Testis (tissue), 3 donors: ENCODE measurements around the gene MMP15. TPM values are rescaled to one million over a fixed set of nuclear protein-coding genes. Genes with fewer than 3 reads are reported as not detected.
"Not testable (repeated sequence)": the region's sequence is repeated elsewhere in the genome, so short reads cannot be mapped to it uniquely, and the experiment has no call there.

Source experiments
- DNase-seq: peaks from one replicate; pipeline ENCODE4 v3.0.0-alpha.2; 2019
- H3K27ac ChIP-seq, 2 donors: fragments of 200-600 bp; sonication (generic); one replicate each; pipeline ENCODE4 v1.5.1; 2019
- H3K27me3 ChIP-seq: fragments of 200-600 bp; sonication (generic); one replicate; pipeline ENCODE4 v1.5.1; 2019
- H3K36me3 ChIP-seq: fragments of 200-600 bp; sonication (generic); one replicate; pipeline ENCODE4 v1.5.1; 2017; ENCODE audit warnings: low read depth; ENCODE audit errors: missing control alignments
- H3K4me1 ChIP-seq: fragments of 200-600 bp; sonication (generic); one replicate; pipeline ENCODE4 v1.5.1; 2019
- H3K4me3 ChIP-seq, 2 donors: fragments of 200-600 bp; sonication (generic); one replicate each; pipeline ENCODE4 v1.5.1; 2017 to 2019
- H3K9me3 ChIP-seq: fragments of 200-600 bp; sonication (generic); one replicate; pipeline ENCODE4 v1.5.1; 2017
- POLR2A ChIP-seq: fragments of 450-650 bp; IDR thresholded peaks from one replicate; pipeline ENCODE4 v1.6.1; 2017; ENCODE audit warnings: antibody characterized with exemption, mild to moderate bottlenecking, moderate library complexity
- WGBS, 2 donors: methylation state at CpG; one replicate each; pipeline ENCODE4 v1.1.5; 2018; 5-methylcytosine and 5-hydroxymethylcytosine counted together
- intact Hi-C: fragments of 100-400 bp; cut with DNase I; formaldehyde crosslinking; loops from one replicate; pipeline ENCODE4 v1.15.1; 2023; ENCODE audit warnings: low total_unique reads
- polyA plus RNA-seq: library from polyadenylated mRNA; stranded (reverse); fragments of 350-450 nt; fragmentation: Illumina TruSeq; extraction: RNeasy Lipid Tissue Mini Kit (QIAGEN cat#74804); gene quantifications from one replicate; pipeline ENCODE4 v1.2.3, GENCODE V29; 2014; ENCODE audit warnings: low read depth, low replicate concordance; ENCODE audit not compliant: insufficient read depth
- total RNA-seq, 2 donors: library from RNA; depleted of rRNA; stranded (reverse); fragments of >200 nt; gene quantifications; one replicate each; pipeline ENCODE4 v1.2.3, GENCODE V29; 2016
- TF ChIP-seq, protein P1 (sequence below), 3 experiments: fragments of 450-650 bp in 2 of 3; fragments of 200-600 bp in 1 of 3; sonication (generic) in 1 of 3; IDR thresholded peaks; one replicate each; pipeline ENCODE4 v1.5.1; 2016 to 2019; ENCODE audit warnings: antibody characterized with exemption in 3 of 3, mild to moderate bottlenecking in 2 of 3, moderate library complexity in 1 of 3

MMP15 gene
- total and polyA plus RNA-seq, 3 donors from 2014 or later = 80.6 to 300 (median 194) TPM

DNA sequence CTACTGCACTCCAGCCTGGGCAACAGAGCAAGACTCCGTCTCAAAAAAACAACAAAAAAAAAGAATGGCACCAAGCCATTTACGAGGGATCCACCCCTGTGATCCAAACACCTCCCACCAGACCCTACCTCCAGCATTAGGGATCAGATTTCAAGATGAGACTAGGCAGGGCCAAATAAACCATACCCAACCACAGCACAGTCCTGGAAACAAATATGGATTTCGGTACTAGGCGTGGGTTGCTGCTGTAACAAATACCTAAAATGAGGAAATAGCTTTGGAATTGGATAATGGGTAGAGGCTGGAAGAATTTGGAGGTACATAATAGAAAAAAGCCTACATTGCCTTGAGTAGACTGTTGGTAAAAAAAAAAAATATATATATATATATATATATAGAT lies 49.1 kb downstream of the MMP15 start:
- H3K4me3 ChIP-seq = no peak overlapping the region
- H3K9me3 ChIP-seq = no peaks in the 10 kb centered on the region
- H3K4me1 ChIP-seq = no peaks in the 10 kb centered on the region
- no peak overlapping the region for H3K27ac ChIP-seq
- H3K36me3 ChIP-seq = no peaks in the 10 kb centered on the region
- intact Hi-C loops = no loop called here
- no peak for DNase-seq
- no peak for TF ChIP-seq POLR2A
- TF ChIP-seq, protein P1, sequence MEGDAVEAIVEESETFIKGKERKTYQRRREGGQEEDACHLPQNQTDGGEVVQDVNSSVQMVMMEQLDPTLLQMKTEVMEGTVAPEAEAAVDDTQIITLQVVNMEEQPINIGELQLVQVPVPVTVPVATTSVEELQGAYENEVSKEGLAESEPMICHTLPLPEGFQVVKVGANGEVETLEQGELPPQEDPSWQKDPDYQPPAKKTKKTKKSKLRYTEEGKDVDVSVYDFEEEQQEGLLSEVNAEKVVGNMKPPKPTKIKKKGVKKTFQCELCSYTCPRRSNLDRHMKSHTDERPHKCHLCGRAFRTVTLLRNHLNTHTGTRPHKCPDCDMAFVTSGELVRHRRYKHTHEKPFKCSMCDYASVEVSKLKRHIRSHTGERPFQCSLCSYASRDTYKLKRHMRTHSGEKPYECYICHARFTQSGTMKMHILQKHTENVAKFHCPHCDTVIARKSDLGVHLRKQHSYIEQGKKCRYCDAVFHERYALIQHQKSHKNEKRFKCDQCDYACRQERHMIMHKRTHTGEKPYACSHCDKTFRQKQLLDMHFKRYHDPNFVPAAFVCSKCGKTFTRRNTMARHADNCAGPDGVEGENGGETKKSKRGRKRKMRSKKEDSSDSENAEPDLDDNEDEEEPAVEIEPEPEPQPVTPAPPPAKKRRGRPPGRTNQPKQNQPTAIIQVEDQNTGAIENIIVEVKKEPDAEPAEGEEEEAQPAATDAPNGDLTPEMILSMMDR (IDR thresholded peaks at IDR 0.05) = no peak
- H3K27me3 ChIP-seq = no peaks in the 10 kb centered on the region
- 72 to 78% methylated on average over 4 of the region's 4 CpGs for WGBS, 2 donors

- Histone ChIP-seq H3K4me3 (no peak overlapping the region), H3K36me3 (no peaks in the 10 kb centered on the region), H3K4me1 (no peaks in the 10 kb centered on the region), H3K27me3 (no peaks in the 10 kb centered on the region), H3K9me3 (no peaks in the 10 kb centered on the region), H3K27ac (no peak overlapping the region)
- TF ChIP-seq POLR2A = no peak
- TF ChIP-seq, protein P1 (IDR thresholded peaks at IDR 0.05) = no peak
- WGBS, 2 donors = 89 to 97% methylated on average over 1 of the region's 1 CpG
- intact Hi-C loops = no loop called here
- no peak for DNase-seq
These were observed 51.0 kb downstream of the MMP15 start for GRCh38 chr16:58076514-58076913.

DNA sequence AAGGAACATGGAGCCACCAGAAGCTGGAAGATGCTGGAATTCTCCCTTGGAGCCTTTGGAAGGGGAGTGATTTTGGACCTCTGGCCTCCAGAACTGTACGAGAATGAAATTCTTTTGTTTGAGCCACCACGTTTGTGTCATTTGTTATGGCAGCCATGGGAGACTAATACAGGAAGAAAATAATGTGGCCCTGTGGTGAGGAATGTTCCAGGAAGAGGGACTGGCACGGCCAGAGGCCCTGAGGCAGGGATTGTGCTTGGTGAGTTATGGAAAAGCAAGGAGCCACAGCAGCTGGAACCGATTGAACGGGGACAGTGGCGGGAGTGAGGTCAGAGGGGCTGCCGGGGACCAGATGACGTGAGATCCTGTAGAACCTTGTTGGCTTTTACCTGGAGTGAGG lies 52.2 kb downstream of the MMP15 start:
- TF ChIP-seq POLR2A = no peak
- TF ChIP-seq, protein P1 (IDR thresholded peaks at IDR 0.05) = no peak
- H3K4me3 ChIP-seq = no peak overlapping the region
- H3K27me3 ChIP-seq = no peaks in the 10 kb centered on the region
- H3K27ac ChIP-seq = no peak overlapping the region
- intact Hi-C loops = no loop called here
- DNase-seq = no peak
- H3K4me1 ChIP-seq = no peaks in the 10 kb centered on the region
- H3K36me3 ChIP-seq = no peaks in the 10 kb centered on the region
- WGBS, 2 donors = 72 to 81% methylated on average over 8 of the region's 8 CpGs
- H3K9me3 ChIP-seq = no peaks in the 10 kb centered on the region

GRCh38 chr16:58080657-58081056 lies 55.1 kb downstream of the MMP15 start:
- DNase-seq, H3K27me3 ChIP-seq, H3K27ac ChIP-seq, H3K9me3 ChIP-seq, H3K4me1 ChIP-seq, intact Hi-C loops, H3K4me3 ChIP-seq, H3K36me3 ChIP-seq: not testable (repeated sequence)
- 90 to 97% methylated on average over 5 of the region's 5 CpGs for WGBS, 2 donors

DNA sequence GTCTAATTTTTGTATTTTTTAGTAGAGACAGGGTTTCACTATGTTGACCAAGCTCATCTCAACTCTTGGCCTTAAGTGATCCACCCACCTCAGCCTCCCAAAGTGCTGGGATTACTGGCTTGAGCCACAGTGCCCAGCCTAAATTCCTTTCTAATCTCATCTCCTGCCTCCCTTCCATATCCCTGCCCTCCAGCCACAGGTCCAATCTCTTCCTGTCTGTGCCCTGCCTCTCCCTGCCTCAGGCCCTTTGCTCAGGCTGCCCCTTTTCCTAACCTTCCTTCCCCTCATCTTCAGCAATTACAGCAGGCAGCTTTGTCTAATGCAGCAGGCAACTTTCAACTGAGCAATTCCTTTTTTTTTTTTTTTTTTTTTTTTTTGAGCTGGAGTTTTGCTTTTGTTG lies 56.8 kb downstream of the MMP15 start:
- no peaks in the 10 kb centered on the region for H3K36me3 ChIP-seq

More for the DNA sequence above, 56.8 kb downstream of the MMP15 start:
- H3K4me3 ChIP-seq = no peak overlapping the region
- no peaks in the 10 kb centered on the region for H3K4me1 ChIP-seq
- no peak overlapping the region for H3K27ac ChIP-seq
- DNase-seq = no peak
- TF ChIP-seq, protein P1 (IDR thresholded peaks at IDR 0.05) = no peak
- TF ChIP-seq POLR2A = no peak
- no peaks in the 10 kb centered on the region for H3K9me3 ChIP-seq
- no peaks in the 10 kb centered on the region for H3K27me3 ChIP-seq
- intact Hi-C loops = no loop called here
